Panc1 (cell line): ENCODE data around the gene KMT2E.
"Not testable (repeated sequence)": the region's sequence is repeated elsewhere in the genome, so short reads cannot be mapped to it uniquely, and the experiment has no call there.

Experiments
- CTCF ChIP-seq: fragments of 450-650 bp; IDR thresholded peaks from 2 replicates; pipeline ENCODE4 v1.5.1; 2017; ENCODE audit warnings: mild to moderate bottlenecking
- POLR2AphosphoS5 ChIP-seq: IDR thresholded peaks from 2 replicates; pipeline ENCODE4 v1.6.1; 2012; ENCODE audit warnings: mild to moderate bottlenecking, low read depth, low read length, moderate library complexity

GRCh38 chr7:104987403-104987802, 26.6 kb upstream of the KMT2E start:
- not testable (repeated sequence) for TF ChIP-seq CTCF, POLR2AphosphoS5
